ENCODE results near the gene NOTCH1. TPM values are rescaled to one million over a fixed set of nuclear protein-coding genes. Genes with fewer than 3 reads are reported as not detected.
"Not testable (repeated sequence)": the region's sequence is repeated elsewhere in the genome, so short reads cannot be mapped to it uniquely, and the experiment has no call there.

NOTCH1 gene
- total and polyA plus RNA-seq, 5 donors from 2014 or later, result 1.2 to 52.3 (median 1.6) TPM

- Mint-ChIP-seq H3K27ac (no peak overlapping the region), H3K4me1 (no peaks in the 10 kb centered on the region), H3K9me3 (no peaks in the 10 kb centered on the region), H3K36me3 (no peaks in the 10 kb centered on the region), H3K27me3 (no peaks in the 10 kb centered on the region), H3K4me3 (no peak overlapping the region)
- ATAC-seq (ENCODE audit: low read depth in 2 of 2) (peak in 1 of 2 donors; percentile 45), DNase-seq (no peak)
- Histone ChIP-seq H3K27ac (ENCODE audit: insufficient read depth, low read length, poor library complexity, severe bottlenecking) (no peak overlapping the region), H3K27me3 (ENCODE audit: control insufficient read depth, insufficient read depth, low read length) (no peaks in the 10 kb centered on the region), H3K4me1 (ENCODE audit: control insufficient read depth, insufficient read depth, low read length, poor library complexity, severe bottlenecking) (no peaks in the 10 kb centered on the region), H3K9me3 (ENCODE audit: control insufficient read depth in 2 of 2, low read length in 2 of 2) (peaks cover 0 to 3% of the 10 kb centered on the region in 2 experiments), H3K4me3 (ENCODE audit: low read depth, low read length) (no peak overlapping the region), H3K36me3 (ENCODE audit: control insufficient read depth, insufficient read depth, low read length) (no peaks in the 10 kb centered on the region)
Observed at GRCh38 chr9:136564379-136564988, 18.6 kb upstream of the NOTCH1 start.

- H3K4me3 Mint-ChIP-seq, result no peak overlapping the region
- H3K9me3 Mint-ChIP-seq, result peaks cover 0 to 5% (median 0%) of the 10 kb centered on the region in 7 donors
- DNase-seq (no peak), ATAC-seq (ENCODE audit: low read depth in 2 of 2) (no peak)
- Histone ChIP-seq H3K4me1 (ENCODE audit: control insufficient read depth, insufficient read depth, low read length, poor library complexity, severe bottlenecking) (no peaks in the 10 kb centered on the region), H3K9me3 (ENCODE audit: control insufficient read depth in 2 of 2, low read length in 2 of 2) (peaks cover 0 to 8% of the 10 kb centered on the region in 2 experiments), H3K27ac (ENCODE audit: insufficient read depth, low read length, poor library complexity, severe bottlenecking) (no peak overlapping the region), H3K36me3 (ENCODE audit: control insufficient read depth, insufficient read depth, low read length) (no peaks in the 10 kb centered on the region), H3K4me3 (ENCODE audit: low read depth, low read length) (no peak overlapping the region), H3K27me3 (ENCODE audit: control insufficient read depth, insufficient read depth, low read length) (no peaks in the 10 kb centered on the region)
- no peaks in the 10 kb centered on the region for H3K36me3 Mint-ChIP-seq
- no peaks in the 10 kb centered on the region for H3K27me3 Mint-ChIP-seq
- H3K27ac Mint-ChIP-seq, result no peak overlapping the region
- no peaks in the 10 kb centered on the region for H3K4me1 Mint-ChIP-seq
Observed at GRCh38 chr9:136563646-136564325, 17.9 kb upstream of the NOTCH1 start.

- no peaks in the 10 kb centered on the region for H3K4me1 ChIP-seq (ENCODE audit: control insufficient read depth, insufficient read depth, low read length, poor library complexity, severe bottlenecking)
Observed at GRCh38 chr9:136562746-136563495, 17.1 kb upstream of the NOTCH1 start.

GRCh38 chr9:136561779-136562178 lies 15.9 kb upstream of the NOTCH1 start:
- H3K9me3 ChIP-seq (ENCODE audit: control insufficient read depth in 2 of 2, low read length in 2 of 2), result peaks cover 0 to 8% of the 10 kb centered on the region in 2 experiments
- no peak overlapping the region for H3K27ac Mint-ChIP-seq
- DNase-seq (no peak), ATAC-seq (ENCODE audit: low read depth in 2 of 2) (no peak)
- H3K36me3 ChIP-seq (ENCODE audit: control insufficient read depth, insufficient read depth, low read length), result no peaks in the 10 kb centered on the region
- H3K4me3 Mint-ChIP-seq, result no peak overlapping the region
- no peaks in the 10 kb centered on the region for H3K27me3 ChIP-seq (ENCODE audit: control insufficient read depth, insufficient read depth, low read length)
- no peaks in the 10 kb centered on the region for H3K36me3 Mint-ChIP-seq
- peaks cover 0 to 3% (median under 1%) of the 10 kb centered on the region in 4 donors for H3K4me1 Mint-ChIP-seq
- H3K9me3 Mint-ChIP-seq, result peaks cover 0 to 8% (median 0%) of the 10 kb centered on the region in 7 donors
- H3K4me3 ChIP-seq (ENCODE audit: low read depth, low read length), result no peak overlapping the region
- H3K27ac ChIP-seq (ENCODE audit: insufficient read depth, low read length, poor library complexity, severe bottlenecking), result no peak overlapping the region
- H3K4me1 ChIP-seq (ENCODE audit: control insufficient read depth, insufficient read depth, low read length, poor library complexity, severe bottlenecking), result no peaks in the 10 kb centered on the region
- H3K27me3 Mint-ChIP-seq, result no peaks in the 10 kb centered on the region

More at GRCh38 chr9:136562746-136563495, 17.1 kb upstream of the NOTCH1 start:
- DNase-seq, result no peak
- ATAC-seq (ENCODE audit: low read depth in 2 of 2), result no peak
- no peak overlapping the region for H3K4me3 Mint-ChIP-seq
- Histone ChIP-seq H3K27me3 (ENCODE audit: control insufficient read depth, insufficient read depth, low read length) (no peaks in the 10 kb centered on the region), H3K27ac (ENCODE audit: insufficient read depth, low read length, poor library complexity, severe bottlenecking) (no peak overlapping the region), H3K4me3 (ENCODE audit: low read depth, low read length) (no peak overlapping the region), H3K9me3 (ENCODE audit: control insufficient read depth in 2 of 2, low read length in 2 of 2) (peaks cover 0 to 8% of the 10 kb centered on the region in 2 experiments), H3K36me3 (ENCODE audit: control insufficient read depth, insufficient read depth, low read length) (no peaks in the 10 kb centered on the region)
- H3K36me3 Mint-ChIP-seq, result no peaks in the 10 kb centered on the region
- H3K9me3 Mint-ChIP-seq, result peaks cover 0 to 8% (median 0%) of the 10 kb centered on the region in 7 donors
- H3K4me1 Mint-ChIP-seq, result peaks cover 0 to 3% (median under 1%) of the 10 kb centered on the region in 4 donors
- H3K27ac Mint-ChIP-seq, result no peak overlapping the region
- H3K27me3 Mint-ChIP-seq, result no peaks in the 10 kb centered on the region

GRCh38 chr9:136560586-136560985 lies 14.7 kb upstream of the NOTCH1 start:
- Histone ChIP-seq H3K4me1 (ENCODE audit: control insufficient read depth, insufficient read depth, low read length, poor library complexity, severe bottlenecking) (no peaks in the 10 kb centered on the region), H3K4me3 (ENCODE audit: low read depth, low read length) (no peak overlapping the region), H3K27me3 (ENCODE audit: control insufficient read depth, insufficient read depth, low read length) (no peaks in the 10 kb centered on the region), H3K36me3 (ENCODE audit: control insufficient read depth, insufficient read depth, low read length) (no peaks in the 10 kb centered on the region), H3K27ac (ENCODE audit: insufficient read depth, low read length, poor library complexity, severe bottlenecking) (no peak overlapping the region), H3K9me3 (ENCODE audit: control insufficient read depth in 2 of 2, low read length in 2 of 2) (peaks cover 0 to 8% of the 10 kb centered on the region in 2 experiments)
- no peaks in the 10 kb centered on the region for H3K36me3 Mint-ChIP-seq
- DNase-seq (no peak), ATAC-seq (ENCODE audit: low read depth in 2 of 2) (no peak)
- peaks cover 4% of the 10 kb centered on the region for H3K27me3 Mint-ChIP-seq
- H3K9me3 Mint-ChIP-seq, result peaks cover 0 to 8% (median 0%) of the 10 kb centered on the region in 7 donors
- peaks cover 0 to 3% (median under 1%) of the 10 kb centered on the region in 4 donors for H3K4me1 Mint-ChIP-seq
- H3K4me3 Mint-ChIP-seq, result no peak overlapping the region
- H3K27ac Mint-ChIP-seq, result peak overlapping the region in 2 of 3 donors; percentile 25 to 62

GRCh38 chr9:136559371-136559770 lies 13.5 kb upstream of the NOTCH1 start:
- H3K9me3 Mint-ChIP-seq; H3K36me3 Mint-ChIP-seq; H3K27ac Mint-ChIP-seq; H3K9me3 ChIP-seq (ENCODE audit: control insufficient read depth in 2 of 2, low read length in 2 of 2); ATAC-seq (ENCODE audit: low read depth in 2 of 2); H3K27me3 Mint-ChIP-seq; H3K36me3 ChIP-seq (ENCODE audit: control insufficient read depth, insufficient read depth, low read length); H3K4me3 Mint-ChIP-seq; H3K4me1 ChIP-seq (ENCODE audit: control insufficient read depth, insufficient read depth, low read length, poor library complexity, severe bottlenecking); DNase-seq; H3K27ac ChIP-seq (ENCODE audit: insufficient read depth, low read length, poor library complexity, severe bottlenecking); H3K4me3 ChIP-seq (ENCODE audit: low read depth, low read length); H3K4me1 Mint-ChIP-seq; H3K27me3 ChIP-seq (ENCODE audit: control insufficient read depth, insufficient read depth, low read length): not testable (repeated sequence)

GRCh38 chr9:136558846-136559245 lies 13.0 kb upstream of the NOTCH1 start:
- H3K4me1 Mint-ChIP-seq; H3K36me3 Mint-ChIP-seq; H3K9me3 ChIP-seq (ENCODE audit: control insufficient read depth in 2 of 2, low read length in 2 of 2); H3K27ac ChIP-seq (ENCODE audit: insufficient read depth, low read length, poor library complexity, severe bottlenecking); H3K36me3 ChIP-seq (ENCODE audit: control insufficient read depth, insufficient read depth, low read length); H3K27me3 ChIP-seq (ENCODE audit: control insufficient read depth, insufficient read depth, low read length); H3K27me3 Mint-ChIP-seq; H3K27ac Mint-ChIP-seq; H3K9me3 Mint-ChIP-seq; ATAC-seq (ENCODE audit: low read depth in 2 of 2); H3K4me3 ChIP-seq (ENCODE audit: low read depth, low read length); H3K4me3 Mint-ChIP-seq; DNase-seq; H3K4me1 ChIP-seq (ENCODE audit: control insufficient read depth, insufficient read depth, low read length, poor library complexity, severe bottlenecking): not testable (repeated sequence)
